Stomach (tissue), 9 donors: ENCODE results near the gene MTA3. TPM values are rescaled to one million over a fixed set of nuclear protein-coding genes. Genes with fewer than 3 reads are reported as not detected.

Experiments
- DNase-seq, 2 donors: peaks; one replicate each; pipeline versions ENCODE4 v3.0.0 to v3.0.0-alpha.2; 2013 to 2019
- H3K27ac ChIP-seq, 5 donors: fragments of 200-600 bp in 4 of 5; sonication (generic) in 4 of 5; one replicate each; pipeline ENCODE4 v1.5.1; 2013 to 2019; ENCODE audit warnings: mild to moderate bottlenecking in 1 of 5, moderate library complexity in 1 of 5
- H3K27me3 ChIP-seq, 3 donors: fragments of 200-600 bp; sonication (generic); one replicate each; pipeline ENCODE4 v1.5.1; 2017 to 2019; ENCODE audit warnings: mixed run types in 1 of 3
- H3K36me3 ChIP-seq, 4 donors: fragments of 200-600 bp; sonication (generic); 1 replicate in 3 of 4; 2 replicates in 1 of 4; pipeline ENCODE4 v1.5.1; 2016 to 2019
- H3K4me1 ChIP-seq, 4 donors: fragments of 200-600 bp; sonication (generic); one replicate each; pipeline ENCODE4 v1.5.1; 2016 to 2019
- H3K4me3 ChIP-seq, 4 donors: fragments of 200-600 bp; sonication (generic) in 3 of 4; one replicate each; pipeline ENCODE4 v1.5.1; 2016 to 2019; ENCODE audit warnings: mild to moderate bottlenecking in 1 of 4
- H3K9me3 ChIP-seq, 4 donors: fragments of 200-600 bp; sonication (generic); one replicate each; pipeline ENCODE4 v1.5.1; 2016 to 2019
- EP300 ChIP-seq: sonication (generic); formaldehyde crosslinking; IDR thresholded peaks from one replicate; pipeline ENCODE4 v1.6.1; 2017; ENCODE audit warnings: antibody characterized with exemption
- POLR2A ChIP-seq, 4 donors: fragments of 450-650 bp; IDR thresholded peaks; one replicate each; pipeline ENCODE4 v1.6.1; 2016; ENCODE audit warnings: antibody characterized with exemption in 4 of 4, control low read depth in 2 of 4, mild to moderate bottlenecking in 1 of 4, moderate library complexity in 1 of 4
- POLR2AphosphoS5 ChIP-seq, 3 donors: sonication (generic); formaldehyde crosslinking; IDR thresholded peaks; one replicate each; pipeline ENCODE4 v1.6.1; 2016; ENCODE audit warnings: antibody characterized with exemption in 3 of 3
- WGBS, 5 donors: extraction: QIAGEN DNeasy Blood & Tissue Kit in 3 of 5; methylation state at CpG; one replicate each; pipeline versions ENCODE4 v1.1.5 to v1.1.7; 2013 to 2018; 5-methylcytosine and 5-hydroxymethylcytosine counted together
- intact Hi-C: fragments of 100-400 bp; cut with DNase I; formaldehyde crosslinking; loops from one replicate; pipeline ENCODE4 v1.15.1; 2023; ENCODE audit warnings: low total_unique reads
- polyA plus RNA-seq, 3 donors: library from polyadenylated mRNA; stranded (reverse); fragments of 200-250 nt; gene quantifications; one replicate each; pipeline ENCODE4 v1.2.3, GENCODE V29; 2013
- total RNA-seq, 5 donors: library from RNA; depleted of rRNA; stranded (reverse); fragments of >200 nt; gene quantifications; one replicate each; pipeline versions ENCODE4 v1.1.0 to v1.2.3, GENCODE V29; 2014 to 2016
- TF ChIP-seq, protein P1 (sequence below), 7 experiments: fragments of 450-650 bp in 4 of 7; fragments of 200-600 bp in 3 of 7; sonication (generic) in 3 of 7; IDR thresholded peaks; one replicate each; pipeline ENCODE4 v1.5.1; 2016 to 2019; ENCODE audit warnings: antibody characterized with exemption in 7 of 7, control low read depth in 2 of 7, mild to moderate bottlenecking in 1 of 7
- donor health status: healthy with polysubstance abuse.
- donor health status: Bipolar disorder and iron deficiency.
- donor health status: healthy.

Gene MTA3
- total and polyA plus RNA-seq, 8 donors: 27.8 to 120 (median 49.1) TPM

DNA sequence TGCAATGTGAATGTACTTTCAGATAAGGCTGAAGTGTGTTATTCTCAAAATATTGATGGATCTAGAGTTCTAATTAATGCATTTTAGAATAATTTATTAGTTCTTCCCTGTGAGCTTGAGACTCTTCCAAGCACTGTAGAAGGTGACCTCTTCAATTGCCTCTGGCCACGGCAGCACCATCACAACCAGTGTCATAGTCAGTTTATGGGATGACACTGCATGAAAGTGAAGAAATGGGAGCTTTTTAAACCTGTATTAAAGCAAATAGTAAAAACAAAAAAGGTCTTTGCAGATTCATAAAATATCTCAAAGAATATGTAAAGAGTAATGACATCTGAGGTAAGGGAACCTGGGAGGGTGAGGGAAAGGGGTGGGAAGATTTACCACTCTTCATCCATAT lies 143.5 kb downstream of the MTA3 start:
- intact Hi-C loops: no loop called here
- Histone ChIP-seq H3K4me1 (no peaks in the 10 kb centered on the region), H3K36me3 (peaks cover 4 to 34% (median 30%) of the 10 kb centered on the region in 4 donors), H3K9me3 (no peaks in the 10 kb centered on the region), H3K4me3 (no peak overlapping the region), H3K27ac (no peak overlapping the region), H3K27me3 (no peaks in the 10 kb centered on the region)
- DNase-seq: no peak
- TF ChIP-seq POLR2AphosphoS5 (IDR thresholded peaks at IDR 0.05) (no peak), EP300 (no peak), POLR2A (IDR thresholded peaks at IDR 0.05) (no peak)
- TF ChIP-seq, protein P1, sequence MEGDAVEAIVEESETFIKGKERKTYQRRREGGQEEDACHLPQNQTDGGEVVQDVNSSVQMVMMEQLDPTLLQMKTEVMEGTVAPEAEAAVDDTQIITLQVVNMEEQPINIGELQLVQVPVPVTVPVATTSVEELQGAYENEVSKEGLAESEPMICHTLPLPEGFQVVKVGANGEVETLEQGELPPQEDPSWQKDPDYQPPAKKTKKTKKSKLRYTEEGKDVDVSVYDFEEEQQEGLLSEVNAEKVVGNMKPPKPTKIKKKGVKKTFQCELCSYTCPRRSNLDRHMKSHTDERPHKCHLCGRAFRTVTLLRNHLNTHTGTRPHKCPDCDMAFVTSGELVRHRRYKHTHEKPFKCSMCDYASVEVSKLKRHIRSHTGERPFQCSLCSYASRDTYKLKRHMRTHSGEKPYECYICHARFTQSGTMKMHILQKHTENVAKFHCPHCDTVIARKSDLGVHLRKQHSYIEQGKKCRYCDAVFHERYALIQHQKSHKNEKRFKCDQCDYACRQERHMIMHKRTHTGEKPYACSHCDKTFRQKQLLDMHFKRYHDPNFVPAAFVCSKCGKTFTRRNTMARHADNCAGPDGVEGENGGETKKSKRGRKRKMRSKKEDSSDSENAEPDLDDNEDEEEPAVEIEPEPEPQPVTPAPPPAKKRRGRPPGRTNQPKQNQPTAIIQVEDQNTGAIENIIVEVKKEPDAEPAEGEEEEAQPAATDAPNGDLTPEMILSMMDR (IDR thresholded peaks at IDR 0.05): no peak
- 96 to 100% (median 98%) methylated on average over 1 of the region's 1 CpG for WGBS, 5 donors

DNA sequence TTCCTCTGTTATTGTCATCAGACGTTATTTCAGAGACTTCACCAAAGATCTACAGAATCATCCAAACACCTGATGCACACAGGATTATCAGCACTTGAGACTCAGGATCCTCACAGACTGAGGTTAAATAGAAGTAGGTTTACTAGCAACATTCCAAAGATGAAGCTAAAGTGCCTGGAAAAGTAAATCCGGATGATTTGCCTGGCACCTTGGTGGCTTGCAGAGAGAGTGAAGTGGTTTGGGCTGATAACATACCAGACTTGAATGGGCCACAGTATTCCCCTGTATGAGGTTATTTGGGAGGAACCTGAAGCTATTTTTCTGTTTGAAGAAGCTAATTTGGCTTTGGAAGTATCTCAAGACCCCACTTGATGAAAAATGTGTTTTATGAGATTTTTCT lies 144.5 kb downstream of the MTA3 start:
- H3K27ac ChIP-seq: no peak overlapping the region
- DNase-seq: no peak
- no peaks in the 10 kb centered on the region for H3K27me3 ChIP-seq
- H3K4me1 ChIP-seq: no peaks in the 10 kb centered on the region
- WGBS, 5 donors: 85 to 92% (median 90%) methylated on average over 2 of the region's 2 CpGs
- peaks cover 4 to 24% (median 23%) of the 10 kb centered on the region in 4 donors for H3K36me3 ChIP-seq
- intact Hi-C loops: no loop called here
- H3K9me3 ChIP-seq: no peaks in the 10 kb centered on the region
- no peak overlapping the region for H3K4me3 ChIP-seq
- TF ChIP-seq POLR2AphosphoS5 (IDR thresholded peaks at IDR 0.05) (no peak), POLR2A (IDR thresholded peaks at IDR 0.05) (no peak)

DNA sequence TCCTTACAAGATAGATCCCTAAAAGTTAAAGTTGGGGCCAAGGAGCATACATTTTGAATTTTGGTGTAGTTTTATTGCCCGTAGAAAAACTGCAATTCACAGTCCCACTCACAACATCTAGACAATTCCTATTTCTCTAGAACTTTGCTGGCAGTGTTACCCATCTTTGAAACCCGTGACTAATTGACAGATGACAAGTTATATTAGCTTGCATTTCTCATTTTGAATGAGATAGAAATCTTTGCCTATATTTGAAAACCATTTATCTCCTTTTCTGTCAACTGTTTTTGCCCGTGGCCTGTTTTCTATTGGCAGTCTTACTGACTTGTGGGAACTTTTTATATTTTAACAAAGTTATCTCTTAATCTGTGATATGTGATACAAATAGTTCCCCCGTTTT lies 145.5 kb downstream of the MTA3 start:
- TF ChIP-seq POLR2AphosphoS5 (IDR thresholded peaks at IDR 0.05): no peak
- TF ChIP-seq, protein P1 (IDR thresholded peaks at IDR 0.05): no peak
- no peak for TF ChIP-seq EP300
- TF ChIP-seq POLR2A (IDR thresholded peaks at IDR 0.05): no peak
- Histone ChIP-seq H3K4me3 (no peak overlapping the region), H3K36me3 (peaks cover 0 to 14% (median 13%) of the 10 kb centered on the region in 4 donors), H3K4me1 (no peaks in the 10 kb centered on the region), H3K27me3 (no peaks in the 10 kb centered on the region), H3K9me3 (no peaks in the 10 kb centered on the region), H3K27ac (no peak overlapping the region)
- WGBS, 5 donors: 52 to 65% (median 55%) methylated on average over 4 of the region's 4 CpGs
- intact Hi-C loops: no loop called here
- DNase-seq: no peak

DNA sequence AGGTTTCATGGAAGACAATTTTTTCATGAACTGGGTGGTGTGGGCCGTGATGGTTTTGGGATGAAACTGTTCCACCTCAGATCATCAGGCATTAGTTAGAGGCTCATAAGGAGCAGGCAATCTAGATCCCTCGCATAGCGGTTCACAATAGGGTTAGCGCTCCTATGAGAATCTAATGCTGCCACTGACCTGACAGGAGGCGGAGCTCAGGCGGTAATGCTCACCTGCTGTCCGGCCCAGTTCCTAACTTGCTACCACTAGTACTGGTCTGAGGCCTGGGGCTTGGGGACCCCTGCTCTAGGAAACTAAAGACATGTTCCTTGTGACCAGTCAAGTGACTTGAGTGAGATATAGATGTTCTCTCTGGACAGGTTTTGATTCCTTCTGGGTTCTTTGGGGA lies 146.3 kb downstream of the MTA3 start:
- Histone ChIP-seq H3K27me3 (no peaks in the 10 kb centered on the region), H3K4me1 (no peaks in the 10 kb centered on the region), H3K4me3 (no peak overlapping the region), H3K9me3 (no peaks in the 10 kb centered on the region), H3K36me3 (peaks cover 0 to 6% (median 5%) of the 10 kb centered on the region in 4 donors), H3K27ac (no peak overlapping the region)
- TF ChIP-seq POLR2A (IDR thresholded peaks at IDR 0.05) (no peak), POLR2AphosphoS5 (IDR thresholded peaks at IDR 0.05) (no peak), EP300 (no peak)
- TF ChIP-seq, protein P1 (IDR thresholded peaks at IDR 0.05): no peak
- no peak for DNase-seq
- intact Hi-C loops: no loop called here
- 93 to 98% (median 95%) methylated on average over 7 of the region's 7 CpGs for WGBS, 5 donors

DNA sequence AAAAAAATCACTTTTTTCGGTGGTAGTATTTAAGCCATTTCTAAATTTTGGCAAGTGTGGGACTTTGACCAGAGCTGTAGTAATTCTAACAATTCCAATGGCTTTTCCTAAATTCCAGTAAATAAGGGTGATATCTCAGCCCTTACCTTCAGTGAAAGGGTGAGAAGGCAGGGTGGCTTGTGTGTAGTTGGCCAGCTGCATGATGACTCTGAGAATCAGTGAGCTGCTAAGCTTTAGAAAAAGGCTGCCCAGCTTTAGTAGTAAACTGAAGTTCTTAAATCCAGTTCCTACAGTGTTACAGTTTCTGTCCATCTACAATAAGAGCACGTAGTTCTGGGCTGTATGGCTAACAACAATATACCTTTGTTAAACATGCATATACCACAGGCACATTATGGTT lies 153.5 kb downstream of the MTA3 start:
- 62 to 83% (median 66%) methylated on average over 2 of the region's 2 CpGs for WGBS, 5 donors
- no peak for DNase-seq

More for the DNA sequence above, 153.5 kb downstream of the MTA3 start:
- H3K4me1 ChIP-seq: peaks cover 0 to 20% (median 8%) of the 10 kb centered on the region in 4 donors
- H3K27ac ChIP-seq: peak overlapping the region; percentile 39 to 58 (median 45)
- intact Hi-C loops: no loop called here
- H3K27me3 ChIP-seq: no peaks in the 10 kb centered on the region
- TF ChIP-seq EP300 (no peak), POLR2A (IDR thresholded peaks at IDR 0.05) (no peak), POLR2AphosphoS5 (IDR thresholded peaks at IDR 0.05) (no peak)
- TF ChIP-seq, protein P1 (IDR thresholded peaks at IDR 0.05): no peak
- peaks cover 0 to 19% (median 8%) of the 10 kb centered on the region in 4 donors for H3K36me3 ChIP-seq
- H3K9me3 ChIP-seq: no peaks in the 10 kb centered on the region
- H3K4me3 ChIP-seq: no peak overlapping the region
